Thyroid gland (tissue), 4 donors: Measurements from ENCODE around the gene MCUR1. TPM values are rescaled to one million over a fixed set of nuclear protein-coding genes. Genes with fewer than 3 reads are reported as not detected.
"Not testable (repeated sequence)": the region's sequence is repeated elsewhere in the genome, so short reads cannot be mapped to it uniquely, and the experiment has no call there.

Experiments
- DNase-seq, 2 donors: peaks; one replicate each; pipeline ENCODE4 v3.0.0-alpha.2; 2019
- H3K27ac ChIP-seq, 3 donors: fragments of 200-600 bp; sonication (generic); 1 replicate in 2 of 3; 2 replicates in 1 of 3; pipeline ENCODE4 v1.5.1; 2016 to 2019; ENCODE audit warnings: mild to moderate bottlenecking in 1 of 3, moderate library complexity in 1 of 3
- H3K27me3 ChIP-seq: fragments of 200-600 bp; sonication (generic); one replicate; pipeline ENCODE4 v1.5.1; 2019
- H3K36me3 ChIP-seq, 2 donors: fragments of 200-600 bp; sonication (generic); one replicate each; pipeline ENCODE4 v1.5.1; 2016 to 2019
- H3K4me1 ChIP-seq, 2 donors: fragments of 200-600 bp; sonication (generic); one replicate each; pipeline ENCODE4 v1.5.1; 2017 to 2019
- H3K4me3 ChIP-seq, 3 donors: fragments of 200-600 bp; sonication (generic); replicated peaks in 1 of 3; 1 replicate in 2 of 3; 2 replicates in 1 of 3; pipeline ENCODE4 v1.5.1; 2016; ENCODE audit warnings: mild to moderate bottlenecking in 1 of 3
- H3K9me3 ChIP-seq: fragments of 200-600 bp; sonication (generic); one replicate; pipeline ENCODE4 v1.5.1; 2017
- CTCF ChIP-seq, 6 experiments: fragments of 200-600 bp in 3 of 6; fragments of 450-650 bp in 3 of 6; sonication (generic) in 3 of 6; IDR thresholded peaks; one replicate each; pipeline ENCODE4 v1.5.1; 2016 to 2019; ENCODE audit warnings: antibody characterized with exemption in 6 of 6, mild to moderate bottlenecking in 2 of 6, inconsistent platforms in 1 of 6, moderate library complexity in 1 of 6
- POLR2A ChIP-seq, 2 donors: fragments of 450-650 bp; IDR thresholded peaks; one replicate each; pipeline ENCODE4 v1.6.1; 2017; ENCODE audit warnings: antibody characterized with exemption in 2 of 2, mild to moderate bottlenecking in 2 of 2, moderate library complexity in 1 of 2
- WGBS, 2 donors: methylation state at CpG; one replicate each; pipeline ENCODE4 v1.1.5; 2017; 5-methylcytosine and 5-hydroxymethylcytosine counted together
- intact Hi-C: fragments of 100-400 bp; cut with DNase I; formaldehyde crosslinking; loops from one replicate; pipeline ENCODE4 v1.15.1; 2023
- total RNA-seq, 4 donors: library from RNA; depleted of rRNA; stranded (reverse); fragments of >200 nt; gene quantifications; one replicate each; pipeline ENCODE4 v1.2.3, GENCODE V29; 2016

Gene MCUR1
- total RNA-seq, result 10 to 100 TPM; 22.2 to 30.7 (median 25.5) TPM

- Histone ChIP-seq H3K27me3 (no peaks in the 10 kb centered on the region), H3K27ac (peak within 1 kb of the TSS; percentile 87 to 97 (median 94)), H3K4me3 (peak within 1 kb of the TSS; percentile 50 to 92 (median 70)), H3K36me3 (no peaks in the 10 kb centered on the region), H3K4me1 (peaks cover 35 to 42% of the 10 kb centered on the region in 2 donors), H3K9me3 (no peaks in the 10 kb centered on the region)
- TF ChIP-seq POLR2A (IDR thresholded peaks at IDR 0.05) (peak; percentile 84 to 90), CTCF (IDR thresholded peaks at IDR 0.05) (peak in 2 of 6 experiments; percentile 20 to 43)
- DNase-seq, result peak; percentile 87 to 90
- 0% methylated on average over 3 to 25 of the region's 81 CpGs for WGBS, 2 donors
- intact Hi-C loops, result loop anchor here (5.0 kb wide), 1 partner anchor 102 kb away; the partner anchor contains the start of gene RANBP9
These were observed at the start of gene MCUR1 for GRCh38 chr6:13814176-13814937. Gene MCUR1 (minus strand): TSS chr6:13814557. CDS start chr6:13814429, 128 bp downstream.

GRCh38 chr6:13863699-13864155 lies 49.4 kb upstream of the MCUR1 start:
- H3K27me3 ChIP-seq, result peaks cover 15% of the 10 kb centered on the region
- H3K36me3 ChIP-seq, result no peaks in the 10 kb centered on the region
- H3K4me1 ChIP-seq, result peaks cover 8% of the 10 kb centered on the region in 2 donors
- TF ChIP-seq POLR2A (IDR thresholded peaks at IDR 0.05) (no peak), CTCF (IDR thresholded peaks at IDR 0.05) (no peak)
- WGBS, 2 donors, result 46 to 49% methylated on average over 2 of the region's 2 CpGs
- no peak overlapping the region for H3K27ac ChIP-seq
- no peaks in the 10 kb centered on the region for H3K9me3 ChIP-seq
- H3K4me3 ChIP-seq, result no peak overlapping the region
- intact Hi-C loops, result no loop called here
- DNase-seq, result no peak

GRCh38 chr6:13860556-13861185 lies 46.3 kb upstream of the MCUR1 start:
- WGBS, 2 donors, result 95 to 100% methylated on average over 2 of the region's 3 CpGs
- DNase-seq, H3K9me3 ChIP-seq, H3K27ac ChIP-seq, intact Hi-C loops, H3K36me3 ChIP-seq, H3K4me1 ChIP-seq: not testable (repeated sequence)
- H3K27me3 ChIP-seq, result peaks cover 15% of the 10 kb centered on the region
- peak overlapping the region in 1 of 3 donors; percentile 23 for H3K4me3 ChIP-seq

- H3K4me1 ChIP-seq, result peaks cover 8% of the 10 kb centered on the region in 2 donors
- TF ChIP-seq POLR2A (IDR thresholded peaks at IDR 0.05) (no peak), CTCF (IDR thresholded peaks at IDR 0.05) (no peak)
- peak overlapping the region in 1 of 3 donors; percentile 23 for H3K4me3 ChIP-seq
- no peaks in the 10 kb centered on the region for H3K36me3 ChIP-seq
- H3K9me3 ChIP-seq, result no peaks in the 10 kb centered on the region
- intact Hi-C loops, result no loop called here
- H3K27ac ChIP-seq, result no peak overlapping the region
- peak in 1 of 2 donors; percentile 6 for DNase-seq
- peaks cover 15% of the 10 kb centered on the region for H3K27me3 ChIP-seq
- 23 to 35% methylated on average over 20 to 30 of the region's 66 CpGs for WGBS, 2 donors
These were observed 45.7 kb upstream of the MCUR1 start for GRCh38 chr6:13859871-13860555.

- Histone ChIP-seq H3K4me3 (no peak overlapping the region), H3K4me1 (peaks cover 2 to 3% of the 10 kb centered on the region in 2 donors), H3K9me3 (no peaks in the 10 kb centered on the region), H3K27ac (no peak overlapping the region), H3K36me3 (no peaks in the 10 kb centered on the region), H3K27me3 (peaks cover 6% of the 10 kb centered on the region)
- whole genome bisulfite sequencing, 2 donors, result 84 to 94% methylated on average over 12 to 29 of the region's 34 CpGs
- intact Hi-C loops, result no loop called here
- no peak for TF ChIP-seq POLR2A (IDR thresholded peaks at IDR 0.05)
- no peak for TF ChIP-seq CTCF (IDR thresholded peaks at IDR 0.05)
- no peak for DNase-seq
These were observed 40.4 kb upstream of the MCUR1 start for GRCh38 chr6:13854716-13855250.
